Activated CD4-positive, alpha-beta memory T cell treated with anti-CD3 and anti-CD28 coated beads for 36 hours (primary cell): ENCODE results near the gene SRCIN1. TPM values are rescaled to one million over a fixed set of nuclear protein-coding genes. Genes with fewer than 3 reads are reported as not detected.

Experiments used
- total RNA-seq, 2 experiments: library from RNA; stranded (reverse); gene quantifications; one replicate each; pipeline ENCODE4 v1.2.3, GENCODE V29; 2021

The SRCIN1 gene
- total RNA-seq, 2 experiments from 2014 or later, result 0.92 to 1.6 TPM

Other genes starting within 250 kb of the SRCIN1 start
- 1 to 10 TPM; 1.3 to 1.4 TPM for gene ARHGAP23, start 177.5 kb downstream of the SRCIN1 start, total RNA-seq
- gene EPOP, start 69.0 kb upstream of the SRCIN1 start, total RNA-seq, result 10 to 100 TPM; 37.1 to 38.0 TPM
- gene MLLT6, start 99.3 kb upstream of the SRCIN1 start, total RNA-seq, result 100 to 1,000 TPM; 204 to 221 TPM
- gene CISD3, start 124.4 kb upstream of the SRCIN1 start, total RNA-seq, result 10 to 100 TPM; 54.7 to 59.1 TPM
- 1 to 10 TPM; 3.4 to 4.2 TPM for gene PCGF2, start 142.4 kb upstream of the SRCIN1 start, total RNA-seq
- gene PSMB3, start 146.8 kb upstream of the SRCIN1 start, total RNA-seq, result 100 to 1,000 TPM; 335 to 348 TPM
- gene PIP4K2B, start 193.6 kb upstream of the SRCIN1 start, total RNA-seq, result 10 to 100 TPM; 37.8 to 37.9 TPM
- gene CWC25, start 219.4 kb upstream of the SRCIN1 start, total RNA-seq, result 10 to 100 TPM; 21.1 to 21.5 TPM
- 1,000 to 10,000 TPM; 1,774 to 1,791 TPM for gene RPL23, start 247.8 kb upstream of the SRCIN1 start, total RNA-seq